ENCODE measurements around the gene SIGLEC8.
A peak's percentile ranks its signal among the peaks of the same experiment; 100 is the strongest.
"Not testable (repeated sequence)": the region's sequence is repeated elsewhere in the genome, so short reads cannot be mapped to it uniquely, and the experiment has no call there.

The SIGLEC8 gene

GRCh38 chr19:51470966-51471365 lies 12.7 kb upstream of the SIGLEC8 start:
- H3K27ac ChIP-seq (ENCODE audit: low read length), result no peak overlapping the region
- no peaks in the 10 kb centered on the region for H3K36me3 ChIP-seq (ENCODE audit: control insufficient read depth, low read depth, low read length)
- peaks cover 22% of the 10 kb centered on the region for H3K27me3 ChIP-seq (ENCODE audit: control insufficient read depth, insufficient read depth, low read length)
- H3K9me3 ChIP-seq (ENCODE audit: control insufficient read depth, low read depth, low read length), result no peaks in the 10 kb centered on the region
- no peaks in the 10 kb centered on the region for H3K4me1 ChIP-seq (ENCODE audit: control insufficient read depth, low read depth, low read length)
- no peak overlapping the region for H3K4me3 ChIP-seq (ENCODE audit: low read length)
- no peak overlapping the region for H3K9ac ChIP-seq (ENCODE audit: low read length)

- Histone ChIP-seq H3K36me3 (ENCODE audit: control insufficient read depth, low read depth, low read length) (no peaks in the 10 kb centered on the region), H3K27ac (ENCODE audit: low read length) (no peak overlapping the region), H3K9ac (ENCODE audit: low read length) (no peak overlapping the region), H3K27me3 (ENCODE audit: control insufficient read depth, insufficient read depth, low read length) (peaks cover 36% of the 10 kb centered on the region), H3K9me3 (ENCODE audit: control insufficient read depth, low read depth, low read length) (no peaks in the 10 kb centered on the region), H3K4me3 (ENCODE audit: low read length) (no peak overlapping the region), H3K4me1 (ENCODE audit: control insufficient read depth, low read depth, low read length) (no peaks in the 10 kb centered on the region)
Observed at GRCh38 chr19:51469629-51470028, 11.4 kb upstream of the SIGLEC8 start.

- H3K27ac ChIP-seq (ENCODE audit: low read length), result no peak overlapping the region
Observed at GRCh38 chr19:51469162-51469561, 10.9 kb upstream of the SIGLEC8 start.

GRCh38 chr19:51468545-51468920 lies 10.3 kb upstream of the SIGLEC8 start:
- H3K9me3 ChIP-seq (ENCODE audit: control insufficient read depth, low read depth, low read length), result no peaks in the 10 kb centered on the region
- H3K9ac ChIP-seq (ENCODE audit: low read length), result no peak overlapping the region
- H3K4me1 ChIP-seq (ENCODE audit: control insufficient read depth, low read depth, low read length), result no peaks in the 10 kb centered on the region
- no peaks in the 10 kb centered on the region for H3K36me3 ChIP-seq (ENCODE audit: control insufficient read depth, low read depth, low read length)
- peaks cover 41% of the 10 kb centered on the region for H3K27me3 ChIP-seq (ENCODE audit: control insufficient read depth, insufficient read depth, low read length)
- no peak overlapping the region for H3K27ac ChIP-seq (ENCODE audit: low read length)
- H3K4me3 ChIP-seq (ENCODE audit: low read length), result no peak overlapping the region

More at GRCh38 chr19:51469162-51469561, 10.9 kb upstream of the SIGLEC8 start:
- H3K4me3 ChIP-seq (ENCODE audit: low read length), result no peak overlapping the region
- H3K27me3 ChIP-seq (ENCODE audit: control insufficient read depth, insufficient read depth, low read length), result peaks cover 40% of the 10 kb centered on the region
- H3K4me1 ChIP-seq (ENCODE audit: control insufficient read depth, low read depth, low read length), result no peaks in the 10 kb centered on the region
- H3K9me3 ChIP-seq (ENCODE audit: control insufficient read depth, low read depth, low read length), result no peaks in the 10 kb centered on the region
- H3K36me3 ChIP-seq (ENCODE audit: control insufficient read depth, low read depth, low read length), result no peaks in the 10 kb centered on the region
- no peak overlapping the region for H3K9ac ChIP-seq (ENCODE audit: low read length)

GRCh38 chr19:51467864-51468544 lies 9.8 kb upstream of the SIGLEC8 start:
- Histone ChIP-seq H3K36me3 (ENCODE audit: control insufficient read depth, low read depth, low read length) (no peaks in the 10 kb centered on the region), H3K9me3 (ENCODE audit: control insufficient read depth, low read depth, low read length) (no peaks in the 10 kb centered on the region), H3K9ac (ENCODE audit: low read length) (no peak overlapping the region), H3K27ac (ENCODE audit: low read length) (no peak overlapping the region), H3K4me1 (ENCODE audit: control insufficient read depth, low read depth, low read length) (no peaks in the 10 kb centered on the region), H3K27me3 (ENCODE audit: control insufficient read depth, insufficient read depth, low read length) (peaks cover 46% of the 10 kb centered on the region), H3K4me3 (ENCODE audit: low read length) (no peak overlapping the region)

GRCh38 chr19:51466723-51467122 lies 8.5 kb upstream of the SIGLEC8 start:
- no peaks in the 10 kb centered on the region for H3K4me1 ChIP-seq (ENCODE audit: control insufficient read depth, low read depth, low read length)
- H3K4me3 ChIP-seq (ENCODE audit: low read length), result no peak overlapping the region
- no peak overlapping the region for H3K27ac ChIP-seq (ENCODE audit: low read length)
- no peak overlapping the region for H3K9ac ChIP-seq (ENCODE audit: low read length)
- peaks cover 50% of the 10 kb centered on the region for H3K27me3 ChIP-seq (ENCODE audit: control insufficient read depth, insufficient read depth, low read length)
- no peaks in the 10 kb centered on the region for H3K9me3 ChIP-seq (ENCODE audit: control insufficient read depth, low read depth, low read length)
- H3K36me3 ChIP-seq (ENCODE audit: control insufficient read depth, low read depth, low read length), result no peaks in the 10 kb centered on the region

- Histone ChIP-seq H3K4me3 (ENCODE audit: low read length) (peak overlapping the region; percentile 32), H3K27me3 (ENCODE audit: control insufficient read depth, insufficient read depth, low read length) (peaks cover 50% of the 10 kb centered on the region)
- not testable (repeated sequence) for H3K9ac ChIP-seq (ENCODE audit: low read length); H3K4me1 ChIP-seq (ENCODE audit: control insufficient read depth, low read depth, low read length); H3K9me3 ChIP-seq (ENCODE audit: control insufficient read depth, low read depth, low read length); H3K27ac ChIP-seq (ENCODE audit: low read length); H3K36me3 ChIP-seq (ENCODE audit: control insufficient read depth, low read depth, low read length)
Observed at GRCh38 chr19:51463976-51464581, 5.8 kb upstream of the SIGLEC8 start.

- Histone ChIP-seq H3K9ac (ENCODE audit: low read length) (no peak overlapping the region), H3K27me3 (ENCODE audit: control insufficient read depth, insufficient read depth, low read length) (peaks cover 44% of the 10 kb centered on the region), H3K9me3 (ENCODE audit: control insufficient read depth, low read depth, low read length) (no peaks in the 10 kb centered on the region), H3K27ac (ENCODE audit: low read length) (no peak overlapping the region), H3K4me1 (ENCODE audit: control insufficient read depth, low read depth, low read length) (no peaks in the 10 kb centered on the region), H3K36me3 (ENCODE audit: control insufficient read depth, low read depth, low read length) (no peaks in the 10 kb centered on the region), H3K4me3 (ENCODE audit: low read length) (no peak overlapping the region)
Observed at GRCh38 chr19:51462681-51463080, 4.4 kb upstream of the SIGLEC8 start.

- Histone ChIP-seq H3K9me3 (ENCODE audit: control insufficient read depth, low read depth, low read length) (no peaks in the 10 kb centered on the region), H3K9ac (ENCODE audit: low read length) (no peak overlapping the region), H3K4me1 (ENCODE audit: control insufficient read depth, low read depth, low read length) (no peaks in the 10 kb centered on the region), H3K27me3 (ENCODE audit: control insufficient read depth, insufficient read depth, low read length) (peaks cover 41% of the 10 kb centered on the region), H3K4me3 (ENCODE audit: low read length) (no peak overlapping the region), H3K27ac (ENCODE audit: low read length) (no peak overlapping the region), H3K36me3 (ENCODE audit: control insufficient read depth, low read depth, low read length) (no peaks in the 10 kb centered on the region)
Observed at GRCh38 chr19:51462276-51462675, 4.0 kb upstream of the SIGLEC8 start.

- Histone ChIP-seq H3K27me3 (ENCODE audit: control insufficient read depth, insufficient read depth, low read length) (peaks cover 36% of the 10 kb centered on the region), H3K9ac (ENCODE audit: low read length) (no peak overlapping the region), H3K4me3 (ENCODE audit: low read length) (no peak overlapping the region), H3K9me3 (ENCODE audit: control insufficient read depth, low read depth, low read length) (no peaks in the 10 kb centered on the region), H3K36me3 (ENCODE audit: control insufficient read depth, low read depth, low read length) (no peaks in the 10 kb centered on the region), H3K4me1 (ENCODE audit: control insufficient read depth, low read depth, low read length) (no peaks in the 10 kb centered on the region), H3K27ac (ENCODE audit: low read length) (no peak overlapping the region)
Observed at GRCh38 chr19:51461723-51462161, 3.5 kb upstream of the SIGLEC8 start.

- Histone ChIP-seq H3K4me1 (ENCODE audit: control insufficient read depth, low read depth, low read length) (no peaks in the 10 kb centered on the region), H3K4me3 (ENCODE audit: low read length) (peak overlapping the region; percentile 55), H3K9me3 (ENCODE audit: control insufficient read depth, low read depth, low read length) (no peaks in the 10 kb centered on the region), H3K27me3 (ENCODE audit: control insufficient read depth, insufficient read depth, low read length) (peaks cover 22% of the 10 kb centered on the region), H3K9ac (ENCODE audit: low read length) (no peak overlapping the region), H3K36me3 (ENCODE audit: control insufficient read depth, low read depth, low read length) (no peaks in the 10 kb centered on the region), H3K27ac (ENCODE audit: low read length) (no peak overlapping the region)
Observed at GRCh38 chr19:51460164-51460992, 2.1 kb upstream of the SIGLEC8 start.
